Activated naive CD8-positive, alpha-beta T cell (primary cell): ENCODE results near the gene PIWIL4.
"Not testable (repeated sequence)": the region's sequence is repeated elsewhere in the genome, so short reads cannot be mapped to it uniquely, and the experiment has no call there.

ENCODE experiments used
- H3K27ac Mint-ChIP-seq: one replicate; pipeline ENCODE4 v1.8.0; 2021; ENCODE audit warnings: mixed read lengths
- H3K27me3 Mint-ChIP-seq: one replicate; pipeline ENCODE4 v1.8.0; 2021; ENCODE audit warnings: mixed read lengths
- H3K36me3 Mint-ChIP-seq: one replicate; pipeline ENCODE4 v1.8.0; 2021; ENCODE audit warnings: mixed read lengths
- H3K4me1 Mint-ChIP-seq: one replicate; pipeline ENCODE4 v1.8.0; 2021; ENCODE audit warnings: low read depth, mixed read lengths
- H3K4me3 Mint-ChIP-seq: one replicate; pipeline ENCODE4 v1.8.0; 2021; ENCODE audit warnings: mild to moderate bottlenecking, mixed read lengths
- H3K9me3 Mint-ChIP-seq: one replicate; pipeline ENCODE4 v1.8.0; 2021; ENCODE audit warnings: low read depth, mixed read lengths

Gene PIWIL4

DNA sequence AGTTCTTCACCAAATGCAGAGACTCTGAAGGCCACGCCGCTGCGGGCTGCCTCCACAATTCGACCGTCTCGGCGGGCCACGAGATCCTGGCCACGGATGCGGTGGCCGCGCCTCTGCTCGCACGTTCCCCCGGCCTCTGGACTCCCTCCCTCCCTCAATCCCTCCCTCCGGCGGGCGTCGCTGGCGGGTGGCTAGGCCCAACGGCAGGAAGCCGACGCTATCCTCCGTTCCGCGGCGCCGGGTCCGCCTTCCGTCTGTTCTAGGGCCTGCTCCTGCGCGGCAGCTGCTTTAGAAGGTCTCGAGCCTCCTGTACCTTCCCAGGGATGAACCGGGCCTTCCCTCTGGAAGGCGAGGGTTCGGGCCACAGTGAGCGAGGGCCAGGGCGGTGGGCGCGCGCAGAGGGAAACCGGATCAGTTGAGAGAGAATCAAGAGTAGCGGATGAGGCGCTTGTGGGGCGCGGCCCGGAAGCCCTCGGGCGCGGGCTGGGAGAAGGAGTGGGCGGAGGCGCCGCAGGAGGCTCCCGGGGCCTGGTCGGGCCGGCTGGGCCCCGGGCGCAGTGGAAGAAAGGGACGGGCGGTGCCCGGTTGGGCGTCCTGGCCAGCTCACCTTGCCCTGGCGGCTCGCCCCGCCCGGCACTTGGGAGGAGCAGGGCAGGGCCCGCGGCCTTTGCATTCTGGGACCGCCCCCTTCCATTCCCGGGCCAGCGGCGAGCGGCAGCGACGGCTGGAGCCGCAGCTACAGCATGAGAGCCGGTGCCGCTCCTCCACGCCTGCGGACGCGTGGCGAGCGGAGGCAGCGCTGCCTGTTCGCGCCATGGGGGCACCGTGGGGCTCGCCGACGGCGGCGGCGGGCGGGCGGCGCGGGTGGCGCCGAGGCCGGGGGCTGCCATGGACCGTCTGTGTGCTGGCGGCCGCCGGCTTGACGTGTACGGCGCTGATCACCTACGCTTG, 23.2 kb upstream of the PIWIL4 start, which contains the start of gene FUT4:
Gene FUT4 (plus strand): TSS at position 227 of the 951 bp plus-strand sequence. CDS start 213 bp downstream, at position 440.
- Mint-ChIP-seq H3K36me3 (no peaks in the 10 kb centered on the region), H3K9me3 (no peaks in the 10 kb centered on the region), H3K4me3 (peak within 1 kb of the TSS; percentile 98), H3K4me1 (peaks cover 42% of the 10 kb centered on the region), H3K27ac (peak within 1 kb of the TSS; percentile 99), H3K27me3 (no peaks in the 10 kb centered on the region)

GRCh38 chr11:94544646-94545263, 22.4 kb upstream of the PIWIL4 start:
- H3K27ac Mint-ChIP-seq: no peak overlapping the region
- H3K27me3 Mint-ChIP-seq: no peaks in the 10 kb centered on the region

DNA sequence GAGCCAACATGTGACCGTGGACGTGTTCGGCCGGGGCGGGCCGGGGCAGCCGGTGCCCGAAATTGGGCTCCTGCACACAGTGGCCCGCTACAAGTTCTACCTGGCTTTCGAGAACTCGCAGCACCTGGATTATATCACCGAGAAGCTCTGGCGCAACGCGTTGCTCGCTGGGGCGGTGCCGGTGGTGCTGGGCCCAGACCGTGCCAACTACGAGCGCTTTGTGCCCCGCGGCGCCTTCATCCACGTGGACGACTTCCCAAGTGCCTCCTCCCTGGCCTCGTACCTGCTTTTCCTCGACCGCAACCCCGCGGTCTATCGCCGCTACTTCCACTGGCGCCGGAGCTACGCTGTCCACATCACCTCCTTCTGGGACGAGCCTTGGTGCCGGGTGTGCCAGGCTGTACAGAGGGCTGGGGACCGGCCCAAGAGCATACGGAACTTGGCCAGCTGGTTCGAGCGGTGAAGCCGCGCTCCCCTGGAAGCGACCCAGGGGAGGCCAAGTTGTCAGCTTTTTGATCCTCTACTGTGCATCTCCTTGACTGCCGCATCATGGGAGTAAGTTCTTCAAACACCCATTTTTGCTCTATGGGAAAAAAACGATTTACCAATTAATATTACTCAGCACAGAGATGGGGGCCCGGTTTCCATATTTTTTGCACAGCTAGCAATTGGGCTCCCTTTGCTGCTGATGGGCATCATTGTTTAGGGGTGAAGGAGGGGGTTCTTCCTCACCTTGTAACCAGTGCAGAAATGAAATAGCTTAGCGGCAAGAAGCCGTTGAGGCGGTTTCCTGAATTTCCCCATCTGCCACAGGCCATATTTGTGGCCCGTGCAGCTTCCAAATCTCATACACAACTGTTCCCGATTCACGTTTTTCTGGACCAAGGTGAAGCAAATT, 21.7 kb upstream of the PIWIL4 start:
- Mint-ChIP-seq H3K36me3 (no peaks in the 10 kb centered on the region), H3K27me3 (no peaks in the 10 kb centered on the region), H3K4me3 (peak overlapping the region; percentile 81), H3K4me1 (peaks cover 46% of the 10 kb centered on the region), H3K27ac (peak overlapping the region; percentile 61), H3K9me3 (no peaks in the 10 kb centered on the region)

More at GRCh38 chr11:94544646-94545263, 22.4 kb upstream of the PIWIL4 start:
- H3K9me3 Mint-ChIP-seq: no peaks in the 10 kb centered on the region
- H3K4me3 Mint-ChIP-seq: peak overlapping the region; percentile 81
- no peaks in the 10 kb centered on the region for H3K36me3 Mint-ChIP-seq
- peaks cover 44% of the 10 kb centered on the region for H3K4me1 Mint-ChIP-seq

- Mint-ChIP-seq H3K9me3 (no peaks in the 10 kb centered on the region), H3K27ac (peak overlapping the region; percentile 4), H3K36me3 (no peaks in the 10 kb centered on the region), H3K4me1 (peaks cover 46% of the 10 kb centered on the region), H3K4me3 (peak overlapping the region; percentile 81), H3K27me3 (no peaks in the 10 kb centered on the region)
Measured at GRCh38 chr11:94546162-94546470, 21.1 kb upstream of the PIWIL4 start.

DNA sequence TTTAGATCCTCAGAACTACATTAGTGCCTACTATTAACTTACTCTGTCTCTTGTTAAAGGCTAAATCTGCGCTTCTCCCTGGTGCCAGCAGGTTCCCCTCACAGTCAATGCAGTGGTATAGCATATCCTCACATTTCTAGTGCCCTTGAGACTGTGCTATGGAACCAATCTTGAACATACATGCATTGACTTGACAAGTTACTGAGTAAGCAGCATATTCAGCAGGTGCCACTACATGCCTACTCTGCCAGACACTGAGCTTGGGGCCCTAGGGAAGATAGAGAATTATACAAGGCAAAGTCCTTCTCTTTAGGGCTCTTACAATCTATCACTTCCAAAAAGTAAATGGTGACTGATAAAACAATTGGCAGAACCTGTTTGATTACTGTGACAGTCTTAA, 20.3 kb upstream of the PIWIL4 start:
- Mint-ChIP-seq H3K27me3 (no peaks in the 10 kb centered on the region), H3K27ac (no peak overlapping the region), H3K4me3 (peak overlapping the region; percentile 66), H3K4me1 (peaks cover 45% of the 10 kb centered on the region), H3K9me3 (no peaks in the 10 kb centered on the region), H3K36me3 (no peaks in the 10 kb centered on the region)

GRCh38 chr11:94549146-94549545, 18.0 kb upstream of the PIWIL4 start:
- Mint-ChIP-seq H3K9me3 (no peaks in the 10 kb centered on the region), H3K4me3 (no peak overlapping the region), H3K36me3 (no peaks in the 10 kb centered on the region), H3K27me3 (no peaks in the 10 kb centered on the region), H3K4me1 (peaks cover 35% of the 10 kb centered on the region), H3K27ac (no peak overlapping the region)

GRCh38 chr11:94550513-94550912, 16.7 kb upstream of the PIWIL4 start:
- Mint-ChIP-seq H3K4me3 (no peak overlapping the region), H3K9me3 (no peaks in the 10 kb centered on the region), H3K4me1 (peaks cover 35% of the 10 kb centered on the region), H3K27me3 (no peaks in the 10 kb centered on the region), H3K36me3 (no peaks in the 10 kb centered on the region), H3K27ac (no peak overlapping the region)

DNA sequence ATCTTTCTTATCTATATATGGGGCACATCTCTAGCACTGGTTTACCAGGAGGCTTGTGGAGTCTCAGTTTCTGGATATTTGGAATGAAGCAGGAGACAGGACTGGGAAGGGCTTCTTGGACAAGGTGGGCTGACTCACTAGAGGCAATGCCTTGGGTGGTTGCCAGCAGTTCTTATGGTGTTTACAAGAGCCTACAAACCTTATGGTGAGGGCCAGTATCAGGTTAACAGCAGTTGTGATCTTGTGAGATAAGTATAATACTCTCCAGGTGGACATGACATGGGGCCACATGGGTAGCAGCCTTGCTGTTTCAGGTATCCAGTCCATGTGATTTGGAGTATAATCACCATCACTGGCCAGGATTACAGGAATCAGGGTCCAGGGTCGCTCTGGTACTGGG, 13.2 kb upstream of the PIWIL4 start:
- Mint-ChIP-seq H3K27me3 (no peaks in the 10 kb centered on the region), H3K27ac (no peak overlapping the region), H3K4me1 (peaks cover 6% of the 10 kb centered on the region), H3K9me3 (no peaks in the 10 kb centered on the region), H3K4me3 (no peak overlapping the region), H3K36me3 (no peaks in the 10 kb centered on the region)

DNA sequence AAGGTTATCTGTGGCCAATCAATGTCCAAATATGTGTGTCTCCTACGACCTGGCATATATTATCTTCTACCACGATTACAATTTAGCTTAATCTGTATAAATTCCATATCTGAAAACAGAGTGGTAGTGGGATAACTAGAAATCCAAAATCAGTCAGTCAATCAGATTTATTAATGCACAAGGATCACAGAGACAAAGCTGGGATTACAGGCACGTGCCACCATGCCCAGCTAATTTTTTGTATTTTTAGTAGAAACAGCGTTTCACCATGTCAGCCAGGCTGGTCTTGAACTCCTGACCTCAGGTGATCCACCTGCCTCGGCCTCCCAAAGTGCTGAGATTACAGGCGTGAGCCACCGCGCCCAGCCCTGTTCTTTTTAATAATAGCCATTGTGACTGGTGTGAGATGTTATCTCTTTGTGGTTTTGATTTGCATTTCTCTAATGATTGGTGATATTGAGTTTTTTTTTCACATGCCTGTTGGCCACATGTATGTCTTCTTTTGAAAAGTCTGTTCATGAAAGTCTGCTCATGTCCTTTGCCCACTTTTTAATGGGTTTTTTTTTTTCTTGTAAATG, 11.3 kb upstream of the PIWIL4 start:
- H3K4me3 Mint-ChIP-seq, H3K27me3 Mint-ChIP-seq: not testable (repeated sequence)

GRCh38 chr11:94557421-94557820, 9.7 kb upstream of the PIWIL4 start:
- H3K36me3 Mint-ChIP-seq: no peaks in the 10 kb centered on the region
- H3K9me3 Mint-ChIP-seq: no peaks in the 10 kb centered on the region
- H3K27me3 Mint-ChIP-seq: no peaks in the 10 kb centered on the region
- H3K27ac Mint-ChIP-seq: no peak overlapping the region
- H3K4me1 Mint-ChIP-seq: peaks cover 2% of the 10 kb centered on the region
- no peak overlapping the region for H3K4me3 Mint-ChIP-seq

More for the DNA sequence above, 11.3 kb upstream of the PIWIL4 start:
- H3K36me3 Mint-ChIP-seq, H3K9me3 Mint-ChIP-seq, H3K27ac Mint-ChIP-seq, H3K4me1 Mint-ChIP-seq: not testable (repeated sequence)

- Mint-ChIP-seq H3K4me1 (peaks cover 2% of the 10 kb centered on the region), H3K27ac (no peak overlapping the region), H3K4me3 (no peak overlapping the region), H3K9me3 (no peaks in the 10 kb centered on the region), H3K27me3 (no peaks in the 10 kb centered on the region), H3K36me3 (no peaks in the 10 kb centered on the region)
Measured at GRCh38 chr11:94557992-94558391, 9.2 kb upstream of the PIWIL4 start.

GRCh38 chr11:94558468-94558867, 8.7 kb upstream of the PIWIL4 start:
- Mint-ChIP-seq H3K4me1 (peaks cover 2% of the 10 kb centered on the region), H3K9me3 (no peaks in the 10 kb centered on the region), H3K27ac (no peak overlapping the region), H3K4me3 (no peak overlapping the region), H3K36me3 (no peaks in the 10 kb centered on the region), H3K27me3 (no peaks in the 10 kb centered on the region)

- no peak overlapping the region for H3K27ac Mint-ChIP-seq
- no peaks in the 10 kb centered on the region for H3K36me3 Mint-ChIP-seq
- H3K4me3 Mint-ChIP-seq: no peak overlapping the region
- H3K9me3 Mint-ChIP-seq: no peaks in the 10 kb centered on the region
- peaks cover 2% of the 10 kb centered on the region for H3K4me1 Mint-ChIP-seq
- H3K27me3 Mint-ChIP-seq: no peaks in the 10 kb centered on the region
Measured at GRCh38 chr11:94558932-94559331, 8.2 kb upstream of the PIWIL4 start.

- Mint-ChIP-seq H3K9me3 (no peaks in the 10 kb centered on the region), H3K27ac (no peak overlapping the region), H3K36me3 (no peaks in the 10 kb centered on the region), H3K4me3 (no peak overlapping the region), H3K27me3 (no peaks in the 10 kb centered on the region), H3K4me1 (peaks cover 2% of the 10 kb centered on the region)
Measured at GRCh38 chr11:94559361-94559760, 7.8 kb upstream of the PIWIL4 start.
